Stimulated activated CD8-positive, alpha-beta memory T cell treated with anti-CD3 and anti-CD28 coated beads, Interleukin-12 subunit alpha, Interleukin-12 subunit beta, amount 100 ng/mL, for 1 hour (primary cell): ENCODE measurements around the gene SYNDIG1L.
"Not testable (repeated sequence)": the region's sequence is repeated elsewhere in the genome, so short reads cannot be mapped to it uniquely, and the experiment has no call there.

Source experiments
- DNase-seq: peaks from one replicate; pipeline ENCODE4 v3.0.0-alpha.2; 2020; ENCODE audit warnings: low read depth

The SYNDIG1L gene

GRCh38 chr14:74402401-74403251 is 23.4 kb downstream of the SYNDIG1L start:
- no peak for DNase-seq

- DNase-seq = peak; percentile 29
Measured at GRCh38 chr14:74401504-74402241, 24.3 kb downstream of the SYNDIG1L start.

- no peak for DNase-seq
Measured at GRCh38 chr14:74400919-74401503, 25.0 kb downstream of the SYNDIG1L start.

- no peak for DNase-seq
Measured at GRCh38 chr14:74400031-74400685, 25.9 kb downstream of the SYNDIG1L start.

- DNase-seq = no peak
Measured at GRCh38 chr14:74395094-74395493, 30.9 kb downstream of the SYNDIG1L start.

- DNase-seq = no peak
Measured at GRCh38 chr14:74394549-74394948, 31.5 kb downstream of the SYNDIG1L start.

- DNase-seq = no peak
Measured at GRCh38 chr14:74392616-74393570, 33.1 kb downstream of the SYNDIG1L start.

- no peak for DNase-seq
Measured at GRCh38 chr14:74391479-74391878, 34.5 kb downstream of the SYNDIG1L start.

- DNase-seq = not testable (repeated sequence)
Measured at GRCh38 chr14:74390505-74390904, 35.5 kb downstream of the SYNDIG1L start.

- no peak for DNase-seq
Measured at GRCh38 chr14:74389980-74390379, 36.0 kb downstream of the SYNDIG1L start.

GRCh38 chr14:74382231-74382630 is 43.8 kb downstream of the SYNDIG1L start:
- no peak for DNase-seq

GRCh38 chr14:74381571-74381970 is 44.4 kb downstream of the SYNDIG1L start:
- DNase-seq = not testable (repeated sequence)

GRCh38 chr14:74380845-74381244 is 45.2 kb downstream of the SYNDIG1L start:
- DNase-seq = no peak

- DNase-seq = no peak
Measured at GRCh38 chr14:74380172-74380571, 45.8 kb downstream of the SYNDIG1L start.

GRCh38 chr14:74377976-74378690 is 47.9 kb downstream of the SYNDIG1L start:
- DNase-seq = no peak

- no peak for DNase-seq
Measured at GRCh38 chr14:74368441-74368840, 57.6 kb downstream of the SYNDIG1L start.

GRCh38 chr14:74368026-74368425 is 58.0 kb downstream of the SYNDIG1L start:
- no peak for DNase-seq

GRCh38 chr14:74364271-74364880 is 61.6 kb downstream of the SYNDIG1L start:
- DNase-seq = no peak

GRCh38 chr14:74362361-74362915 is 63.6 kb downstream of the SYNDIG1L start:
- peak; percentile 46 for DNase-seq

- DNase-seq = no peak
Measured at GRCh38 chr14:74360163-74360562, 65.8 kb downstream of the SYNDIG1L start.
